ENCODE data around the gene NHEJ1. TPM values are rescaled to one million over a fixed set of nuclear protein-coding genes. Genes with fewer than 3 reads are reported as not detected.

The NHEJ1 gene
- total and polyA plus RNA-seq, 12 donors = 3.8 to 12.0 (median 7.1) TPM

DNA sequence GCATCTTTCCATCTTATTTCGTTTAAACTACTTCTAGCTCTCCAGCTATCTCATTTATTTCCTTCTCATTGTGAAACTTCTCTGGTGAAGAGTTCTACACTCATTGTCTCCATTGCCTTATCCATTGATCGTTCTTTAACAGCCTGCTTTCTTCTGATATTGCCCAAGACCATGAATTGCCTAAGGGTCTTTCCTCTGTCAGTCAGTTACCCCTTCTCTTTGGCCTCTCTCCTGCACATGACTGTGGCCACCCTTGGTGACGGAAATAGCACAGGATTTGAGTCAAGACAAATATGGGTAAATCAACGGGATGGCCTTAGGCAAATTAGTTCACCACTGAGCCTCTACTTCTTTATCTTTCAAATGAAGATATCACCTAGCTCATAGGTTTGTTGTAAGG, 26.6 kb downstream of the NHEJ1 start:
- no peak overlapping the region for H3K4me3 ChIP-seq
- peaks cover 0 to 18% (median 0%) of the 10 kb centered on the region in 9 donors for H3K36me3 ChIP-seq
- no peaks in the 10 kb centered on the region for H3K9me3 ChIP-seq
- WGBS, 2 donors = 91 to 95% methylated on average over 4 of the region's 4 CpGs
- TF ChIP-seq, protein P1, sequence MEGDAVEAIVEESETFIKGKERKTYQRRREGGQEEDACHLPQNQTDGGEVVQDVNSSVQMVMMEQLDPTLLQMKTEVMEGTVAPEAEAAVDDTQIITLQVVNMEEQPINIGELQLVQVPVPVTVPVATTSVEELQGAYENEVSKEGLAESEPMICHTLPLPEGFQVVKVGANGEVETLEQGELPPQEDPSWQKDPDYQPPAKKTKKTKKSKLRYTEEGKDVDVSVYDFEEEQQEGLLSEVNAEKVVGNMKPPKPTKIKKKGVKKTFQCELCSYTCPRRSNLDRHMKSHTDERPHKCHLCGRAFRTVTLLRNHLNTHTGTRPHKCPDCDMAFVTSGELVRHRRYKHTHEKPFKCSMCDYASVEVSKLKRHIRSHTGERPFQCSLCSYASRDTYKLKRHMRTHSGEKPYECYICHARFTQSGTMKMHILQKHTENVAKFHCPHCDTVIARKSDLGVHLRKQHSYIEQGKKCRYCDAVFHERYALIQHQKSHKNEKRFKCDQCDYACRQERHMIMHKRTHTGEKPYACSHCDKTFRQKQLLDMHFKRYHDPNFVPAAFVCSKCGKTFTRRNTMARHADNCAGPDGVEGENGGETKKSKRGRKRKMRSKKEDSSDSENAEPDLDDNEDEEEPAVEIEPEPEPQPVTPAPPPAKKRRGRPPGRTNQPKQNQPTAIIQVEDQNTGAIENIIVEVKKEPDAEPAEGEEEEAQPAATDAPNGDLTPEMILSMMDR (IDR thresholded peaks at IDR 0.05) = no peak
- ATAC-seq (no peak), DNase-seq (no peak)
- no peaks in the 10 kb centered on the region for H3K27me3 ChIP-seq
- intact Hi-C loops (cut with DNase I) = no loop called here
- no peak overlapping the region for H3K27ac ChIP-seq
- peaks cover 0 to 6% (median 0%) of the 10 kb centered on the region in 9 donors for H3K4me1 ChIP-seq

DNA sequence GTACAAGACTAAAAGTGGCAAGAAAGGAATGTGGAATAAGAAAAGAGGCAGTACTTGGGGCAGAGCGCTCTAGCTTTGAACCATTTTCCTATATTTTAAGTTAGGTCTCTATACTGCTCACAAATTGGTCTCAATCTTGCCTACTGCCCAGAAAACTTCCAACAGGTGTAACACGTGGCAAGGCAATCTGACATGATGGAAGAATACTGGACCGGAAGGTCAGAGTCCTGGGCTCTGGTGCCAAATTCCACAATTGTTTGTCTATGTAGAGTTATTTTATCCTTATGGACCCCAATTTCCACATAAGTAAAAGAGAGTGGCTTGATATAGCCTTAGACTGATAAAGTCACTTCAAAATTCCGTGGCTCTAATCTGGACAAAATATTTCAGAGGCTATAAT, 28.9 kb downstream of the NHEJ1 start:
- intact Hi-C loops (cut with DNase I) = no loop called here
- 79 to 84% methylated on average over 4 of the region's 4 CpGs for WGBS, 2 donors
- H3K27ac ChIP-seq = no peak overlapping the region
- H3K27me3 ChIP-seq = no peaks in the 10 kb centered on the region
- TF ChIP-seq, protein P1 (IDR thresholded peaks at IDR 0.05) = no peak
- ATAC-seq (no peak), DNase-seq (no peak)
- H3K4me1 ChIP-seq = peaks cover 0 to 27% (median 3%) of the 10 kb centered on the region in 9 donors
- peaks cover 0 to 5% (median 0%) of the 10 kb centered on the region in 9 donors for H3K36me3 ChIP-seq
- no peaks in the 10 kb centered on the region for H3K9me3 ChIP-seq
- H3K4me3 ChIP-seq = no peak overlapping the region

DNA sequence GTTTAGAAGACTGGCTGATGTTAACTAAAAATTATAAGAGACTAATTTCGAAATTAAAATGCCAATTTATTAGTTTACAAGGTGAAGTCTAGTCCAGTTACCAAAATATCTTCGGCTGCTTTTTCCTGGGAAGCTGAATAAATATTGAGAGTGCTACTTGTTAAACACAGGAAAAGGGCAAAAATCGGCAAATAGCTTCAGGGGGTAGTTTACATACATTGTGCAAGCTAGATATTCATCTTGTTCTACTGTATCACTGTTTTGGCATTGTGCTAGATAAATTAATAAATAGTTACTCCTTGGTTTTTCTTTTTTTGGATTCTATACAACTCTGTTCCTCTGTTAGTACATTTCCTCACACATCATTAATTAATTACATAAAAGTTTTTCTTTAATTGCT, 29.3 kb downstream of the NHEJ1 start:
- 82 to 87% methylated on average over 3 of the region's 3 CpGs for WGBS, 2 donors
- Histone ChIP-seq H3K27ac (no peak overlapping the region), H3K4me3 (no peak overlapping the region), H3K4me1 (peaks cover 0 to 31% (median 3%) of the 10 kb centered on the region in 9 donors), H3K27me3 (no peaks in the 10 kb centered on the region), H3K36me3 (peaks cover 0 to 5% (median 0%) of the 10 kb centered on the region in 9 donors), H3K9me3 (no peaks in the 10 kb centered on the region)
- ATAC-seq = no peak
- intact Hi-C loops (cut with DNase I) = no loop called here
- TF ChIP-seq, protein P1 (IDR thresholded peaks at IDR 0.05) = no peak
- no peak for DNase-seq

DNA sequence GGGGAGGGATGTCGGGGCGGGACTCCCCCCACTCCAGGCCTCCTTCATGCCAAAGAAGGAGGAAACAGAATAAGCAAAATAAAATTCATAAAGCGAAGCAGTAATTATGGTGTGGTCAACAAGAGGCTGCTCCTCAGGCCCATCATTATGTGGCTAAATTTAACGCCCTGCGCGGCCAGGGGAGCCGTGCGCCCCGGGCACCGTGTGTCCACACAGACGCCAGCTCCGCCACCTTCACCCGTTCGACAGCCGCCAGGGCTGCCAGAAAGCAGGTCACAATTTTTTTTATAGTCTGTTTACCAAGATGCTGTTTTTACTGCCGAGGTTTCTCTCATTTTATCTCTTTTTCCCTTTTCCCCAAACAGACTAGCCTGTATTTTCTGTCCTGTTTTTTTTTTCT, 31.0 kb downstream of the NHEJ1 start:
- DNase-seq (no peak), ATAC-seq (no peak)
- intact Hi-C loops (cut with DNase I) = no loop called here
- H3K9me3 ChIP-seq = no peaks in the 10 kb centered on the region
- H3K36me3 ChIP-seq = peaks cover 0 to 5% (median 0%) of the 10 kb centered on the region in 9 donors
- no peak overlapping the region for H3K4me3 ChIP-seq
- no peak overlapping the region for H3K27ac ChIP-seq
- peaks cover 0 to 40% (median 6%) of the 10 kb centered on the region in 9 donors for H3K4me1 ChIP-seq
- TF ChIP-seq, protein P1 (IDR thresholded peaks at IDR 0.05) = no peak
- WGBS, 2 donors = 96 to 98% methylated on average over 16 of the region's 16 CpGs
- H3K27me3 ChIP-seq = no peaks in the 10 kb centered on the region

All from heart right ventricle (tissue), 16 donors.